Endodermal cell (in vitro differentiated cells): Measurements from ENCODE around the gene MRPS27. TPM values are rescaled to one million over a fixed set of nuclear protein-coding genes. Genes with fewer than 3 reads are reported as not detected.

Experiments
- DNase-seq: peaks from one replicate; pipeline ENCODE4 v3.0.0-alpha.2; 2017
- H3K27ac ChIP-seq: 2 replicates; pipeline ENCODE4 v1.5.1; 2013; ENCODE audit warnings: mild to moderate bottlenecking, low read depth, low read length, moderate library complexity
- H3K27me3 ChIP-seq: 2 replicates; pipeline ENCODE4 v1.6.1; 2013; ENCODE audit warnings: mild to moderate bottlenecking, low read length, moderate library complexity; ENCODE audit not compliant: insufficient read depth, control insufficient read depth, poor library complexity, severe bottlenecking
- H3K36me3 ChIP-seq: 2 replicates; pipeline ENCODE4 v1.7.0; 2013; ENCODE audit warnings: mild to moderate bottlenecking, low read length, moderate library complexity; ENCODE audit not compliant: control insufficient read depth, insufficient read depth
- H3K4me1 ChIP-seq: one replicate; pipeline ENCODE4 v1.7.0; 2013; ENCODE audit warnings: low read length; ENCODE audit not compliant: control insufficient read depth, insufficient read depth
- H3K4me3 ChIP-seq: 2 replicates; pipeline ENCODE4 v1.5.1; 2013; ENCODE audit warnings: mild to moderate bottlenecking, low read length, moderate library complexity
- H3K9ac ChIP-seq: 2 replicates; pipeline ENCODE4 v1.6.1; 2013; ENCODE audit warnings: mild to moderate bottlenecking, low read length, moderate library complexity; ENCODE audit not compliant: poor library complexity, severe bottlenecking; ENCODE audit errors: extremely low read depth
- H3K9me3 ChIP-seq: 2 replicates; pipeline ENCODE4 v1.6.1; 2013; ENCODE audit warnings: mild to moderate bottlenecking, low read length, moderate library complexity; ENCODE audit not compliant: control insufficient read depth
- H3K27ac Mint-ChIP-seq: 2 replicates; pipeline ENCODE4 v1.8.0; 2020; ENCODE audit warnings: mixed read lengths
- H3K27me3 Mint-ChIP-seq: 2 replicates; pipeline ENCODE4 v1.8.0; 2021; ENCODE audit warnings: mild to moderate bottlenecking, mixed read lengths; ENCODE audit not compliant: insufficient read depth
- H3K36me3 Mint-ChIP-seq: 2 replicates; pipeline ENCODE4 v1.8.0; 2020; ENCODE audit warnings: low read depth, mixed read lengths
- H3K4me1 Mint-ChIP-seq: 2 replicates; pipeline ENCODE4 v1.8.0; 2020; ENCODE audit warnings: mixed read lengths
- H3K4me3 Mint-ChIP-seq: 2 replicates; pipeline ENCODE4 v1.8.0; 2020; ENCODE audit warnings: mild to moderate bottlenecking, moderate library complexity, mixed read lengths
- H3K9me3 Mint-ChIP-seq: 2 replicates; pipeline ENCODE4 v1.8.0; 2020; ENCODE audit warnings: mild to moderate bottlenecking, mixed read lengths
- WGBS, 2 experiments: methylation state at CpG; one replicate each; pipeline versions ENCODE4 v1.1.5 to v1.1.7; 2013; ENCODE audit warnings: missing lambda C conversion rate in 2 of 2, mixed read lengths in 1 of 2; ENCODE audit not compliant: insufficient coverage in 1 of 2, insufficient read length in 1 of 2; 5-methylcytosine and 5-hydroxymethylcytosine counted together
- total RNA-seq, 2 donors: library from RNA; stranded (reverse); fragmentation: NEBNext Ultra II Directional in 1 of 2; extraction: Animal tissue kit (Norgen Biotek cat#: 25700) in 1 of 2; gene quantifications; 2 replicates in 1 of 2; 3 replicates in 1 of 2; pipeline ENCODE4 v1.2.1, GENCODE V29; 2021
- TF ChIP-seq, protein P1 (sequence below): fragments of 200-600 bp; sonication (generic); conservative IDR thresholded peaks from 2 replicates; pipeline ENCODE4 v1.5.0; 2021; ENCODE audit warnings: antibody characterized with exemption, mild to moderate bottlenecking

The MRPS27 gene
- total RNA-seq, 2 donors from 2014 or later, result 55.2 to 80.8 TPM

DNA sequence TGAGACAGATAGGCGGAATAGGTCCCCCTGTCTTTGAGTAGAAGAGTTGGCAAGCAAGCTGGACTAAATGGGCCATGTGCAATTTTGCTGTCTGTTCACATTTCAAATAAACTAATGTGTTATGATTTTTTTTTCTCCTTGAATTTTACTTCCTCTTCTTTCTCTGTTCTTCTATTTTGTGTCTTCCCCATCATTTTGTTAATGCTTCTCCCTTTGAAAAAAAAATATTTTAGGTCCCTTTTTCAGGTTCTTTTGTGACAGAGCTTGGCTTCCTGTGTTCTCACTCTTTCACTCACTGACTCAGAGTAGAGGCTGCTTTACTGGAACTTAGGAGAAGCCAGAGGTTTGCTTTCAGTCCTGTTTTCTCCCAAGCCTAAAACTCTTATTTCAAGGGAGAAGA lies 48.2 kb upstream of the MRPS27 start:
- Mint-ChIP-seq H3K4me1 (peaks cover 2% of the 10 kb centered on the region), H3K4me3 (no peak overlapping the region), H3K9me3 (no peaks in the 10 kb centered on the region), H3K27ac (no peak overlapping the region), H3K36me3 (no peaks in the 10 kb centered on the region), H3K27me3 (no peaks in the 10 kb centered on the region)
- TF ChIP-seq, protein P1, sequence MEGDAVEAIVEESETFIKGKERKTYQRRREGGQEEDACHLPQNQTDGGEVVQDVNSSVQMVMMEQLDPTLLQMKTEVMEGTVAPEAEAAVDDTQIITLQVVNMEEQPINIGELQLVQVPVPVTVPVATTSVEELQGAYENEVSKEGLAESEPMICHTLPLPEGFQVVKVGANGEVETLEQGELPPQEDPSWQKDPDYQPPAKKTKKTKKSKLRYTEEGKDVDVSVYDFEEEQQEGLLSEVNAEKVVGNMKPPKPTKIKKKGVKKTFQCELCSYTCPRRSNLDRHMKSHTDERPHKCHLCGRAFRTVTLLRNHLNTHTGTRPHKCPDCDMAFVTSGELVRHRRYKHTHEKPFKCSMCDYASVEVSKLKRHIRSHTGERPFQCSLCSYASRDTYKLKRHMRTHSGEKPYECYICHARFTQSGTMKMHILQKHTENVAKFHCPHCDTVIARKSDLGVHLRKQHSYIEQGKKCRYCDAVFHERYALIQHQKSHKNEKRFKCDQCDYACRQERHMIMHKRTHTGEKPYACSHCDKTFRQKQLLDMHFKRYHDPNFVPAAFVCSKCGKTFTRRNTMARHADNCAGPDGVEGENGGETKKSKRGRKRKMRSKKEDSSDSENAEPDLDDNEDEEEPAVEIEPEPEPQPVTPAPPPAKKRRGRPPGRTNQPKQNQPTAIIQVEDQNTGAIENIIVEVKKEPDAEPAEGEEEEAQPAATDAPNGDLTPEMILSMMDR, result no peak
- no peak for DNase-seq
- no peaks in the 10 kb centered on the region for H3K4me1 ChIP-seq
- H3K27ac ChIP-seq, result no peak overlapping the region
- H3K9ac ChIP-seq, result no peak overlapping the region
- 100% methylated on average over 1 of the region's 1 CpG for WGBS, 2 experiments
- no peaks in the 10 kb centered on the region for H3K36me3 ChIP-seq
- H3K9me3 ChIP-seq, result no peaks in the 10 kb centered on the region
- H3K27me3 ChIP-seq, result no peaks in the 10 kb centered on the region
- no peak overlapping the region for H3K4me3 ChIP-seq

GRCh38 chr5:72366324-72366976 lies 46.4 kb upstream of the MRPS27 start:
- TF ChIP-seq, protein P1, result peak; percentile 77
- Histone ChIP-seq H3K27ac (no peak overlapping the region), H3K4me1 (no peaks in the 10 kb centered on the region), H3K9ac (no peak overlapping the region), H3K36me3 (peaks cover 7% of the 10 kb centered on the region), H3K27me3 (no peaks in the 10 kb centered on the region), H3K4me3 (no peak overlapping the region), H3K9me3 (no peaks in the 10 kb centered on the region)
- peaks cover 2% of the 10 kb centered on the region for H3K4me1 Mint-ChIP-seq
- WGBS, 2 experiments, result 44 to 65% methylated on average over 4 to 7 of the region's 7 CpGs
- H3K36me3 Mint-ChIP-seq, result peaks cover 13% of the 10 kb centered on the region
- no peaks in the 10 kb centered on the region for H3K27me3 Mint-ChIP-seq
- DNase-seq, result peak; percentile 79
- H3K4me3 Mint-ChIP-seq, result no peak overlapping the region
- no peaks in the 10 kb centered on the region for H3K9me3 Mint-ChIP-seq
- no peak overlapping the region for H3K27ac Mint-ChIP-seq

DNA sequence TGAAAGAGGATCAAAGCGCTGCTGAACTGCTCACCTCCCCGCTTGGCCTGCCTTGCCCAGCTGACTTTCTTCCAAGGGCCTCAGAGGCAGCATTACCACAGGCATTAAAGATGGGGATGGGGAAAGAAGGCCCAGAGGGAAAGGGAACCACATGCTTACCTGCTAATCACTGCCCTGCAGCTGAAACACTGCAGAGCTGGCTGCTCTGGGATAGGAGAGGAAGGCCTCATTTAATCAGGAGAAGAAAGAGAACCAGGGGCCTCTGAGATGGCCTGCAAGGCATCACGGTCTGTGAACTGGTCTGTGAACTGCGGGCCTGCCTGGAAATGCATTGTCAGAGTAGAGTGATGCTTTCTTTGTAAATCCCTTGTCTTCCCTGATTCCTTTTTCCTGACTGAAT lies 44.9 kb upstream of the MRPS27 start:
- H3K9me3 Mint-ChIP-seq, result no peaks in the 10 kb centered on the region
- peaks cover 24% of the 10 kb centered on the region for H3K36me3 Mint-ChIP-seq
- no peaks in the 10 kb centered on the region for H3K4me1 ChIP-seq
- H3K9me3 ChIP-seq, result no peaks in the 10 kb centered on the region
- no peak overlapping the region for H3K4me3 ChIP-seq
- H3K27me3 Mint-ChIP-seq, result no peaks in the 10 kb centered on the region
- no peak overlapping the region for H3K27ac Mint-ChIP-seq
- no peaks in the 10 kb centered on the region for H3K27me3 ChIP-seq
- H3K36me3 ChIP-seq, result peaks cover 7% of the 10 kb centered on the region
- no peak overlapping the region for H3K9ac ChIP-seq
- 95 to 96% methylated on average over 4 of the region's 4 CpGs for WGBS, 2 experiments
- TF ChIP-seq, protein P1, result no peak
- peaks cover 2% of the 10 kb centered on the region for H3K4me1 Mint-ChIP-seq
- no peak for DNase-seq
- H3K4me3 Mint-ChIP-seq, result no peak overlapping the region
- peak overlapping the region; percentile 27 for H3K27ac ChIP-seq
